ENCODE data around the gene LIN7B. TPM values are rescaled to one million over a fixed set of nuclear protein-coding genes. Genes with fewer than 3 reads are reported as not detected.

LIN7B gene
- total and polyA plus RNA-seq, 2 of the 13 experiments (the other 11 are each of a cell fraction or from before 2014, with no cell fraction given): 5.3 to 7.6 TPM

GRCh38 chr19:49085020-49085867, 28.9 kb upstream of the LIN7B start, which contains the start of gene SNRNP70 (continued):
- TF ChIP-seq ZBED4 (CRISPR knock-in tag; IDR thresholded peaks at IDR 0.05; ENCODE audit: borderline replicate concordance) (peak; percentile 31; the same call in 1 of the 2 replicates), BRD4 (CRISPR knock-in tag; IDR thresholded peaks at IDR 0.05) (peak; percentile 86), BRCA1 (CRISPR knock-in tag; IDR thresholded peaks at IDR 0.05) (0 out of 2 replicates have a peak, but pooled peaks have one; percentile 76), KAT8 (CRISPR knock-in tag; IDR thresholded peaks at IDR 0.05) (peak; percentile 97), ISX (CRISPR knock-in tag; conservative IDR thresholded peaks at IDR 0.05) (no peak; the same call in 1 of the 2 replicates), ZNF138 (CRISPR knock-in tag; IDR thresholded peaks at IDR 0.05; ENCODE audit: low read depth) (no peak), NFE2 (CRISPR knock-in tag; IDR thresholded peaks at IDR 0.05) (no peak), SIN3A (IDR thresholded peaks at IDR 0.05; ENCODE audit: borderline replicate concordance, low read depth, low read length) (peak; percentile 23; the same call in 1 of the 2 replicates), SAFB2 (CRISPR knock-in tag; IDR thresholded peaks at IDR 0.05; ENCODE audit: borderline replicate concordance, low read depth) (peak; percentile 83; the same call in 1 of the 2 replicates), ZSCAN21 (CRISPR knock-in tag; IDR thresholded peaks at IDR 0.05; ENCODE audit: borderline replicate concordance) (peak; percentile 63; the same call in 1 of the 2 replicates), THAP9 (CRISPR knock-in tag; IDR thresholded peaks at IDR 0.05; ENCODE audit: borderline replicate concordance) (peak; percentile 86), POLR2G (IDR thresholded peaks at IDR 0.05; ENCODE audit: low read depth, low read length) (peak; percentile 98), ZBTB44 (CRISPR knock-in tag; IDR thresholded peaks at IDR 0.05) (0 out of 2 replicates have a peak, but pooled peaks have one; percentile 69), ZBTB20 (CRISPR knock-in tag; IDR thresholded peaks at IDR 0.05; ENCODE audit: borderline replicate concordance, low read depth) (peak; percentile 71; the same call in 1 of the 2 replicates), PHF20 (CRISPR knock-in tag; IDR thresholded peaks at IDR 0.05) (peak; percentile 92), ATF6 (CRISPR knock-in tag; conservative IDR thresholded peaks at IDR 0.05) (no peak), ZSCAN22 (CRISPR knock-in tag; IDR thresholded peaks at IDR 0.05) (no peak)

Measured in HepG2 (cell line).